ENCODE results near the gene CHCHD5. TPM values are rescaled to one million over a fixed set of nuclear protein-coding genes. Genes with fewer than 3 reads are reported as not detected.

Gene CHCHD5
- total and polyA plus RNA-seq, 2 donors from 2014 or later, result 39.6 to 104 TPM

- Histone ChIP-seq H3K27me3 (ENCODE audit: control insufficient read depth, insufficient read depth, low read length) (no peaks in the 10 kb centered on the region), H3K9me3 (ENCODE audit: control insufficient read depth in 2 of 3, insufficient read depth in 1 of 3, low read length in 3 of 3) (no peaks in the 10 kb centered on the region), H3K9ac (ENCODE audit: low read length in 3 of 3) (no peak overlapping the region), H3K36me3 (ENCODE audit: control insufficient read depth in 2 of 3, insufficient read depth in 3 of 3, low read length in 3 of 3) (peaks cover 2 to 18% (median 2%) of the 10 kb centered on the region in 3 donors), H3K27ac (ENCODE audit: low read depth in 2 of 2, low read length in 2 of 2) (no peak overlapping the region), H3K4me3 (ENCODE audit: low read length in 3 of 3) (no peak overlapping the region), H3K4me1 (ENCODE audit: control insufficient read depth in 2 of 3, insufficient read depth in 2 of 3, low read depth in 1 of 3, low read length in 3 of 3) (peaks cover 2 to 19% (median 11%) of the 10 kb centered on the region in 3 donors)
- no peak for TF ChIP-seq CTCF (IDR thresholded peaks at IDR 0.05; ENCODE audit: borderline replicate concordance, extremely low read depth, insufficient read depth)
- DNase-seq, result peak in 2 of 5 donors; percentile 54 to 77
- no peak for FAIRE-seq
- intact Hi-C loops (cut with DNase I), result no loop called here
Observed at GRCh38 chr2:112585873-112586464, 1.6 kb downstream of the CHCHD5 start.

- Histone ChIP-seq H3K27me3 (ENCODE audit: control insufficient read depth, insufficient read depth, low read length) (no peaks in the 10 kb centered on the region), H3K27ac (ENCODE audit: low read depth in 2 of 2, low read length in 2 of 2) (no peak overlapping the region)
- DNase-seq, result no peak
Observed at GRCh38 chr2:112588611-112589045, 4.2 kb downstream of the CHCHD5 start.

GRCh38 chr2:112591413-112591812, 7.0 kb downstream of the CHCHD5 start:
- Histone ChIP-seq H3K27me3 (ENCODE audit: control insufficient read depth, insufficient read depth, low read length) (no peaks in the 10 kb centered on the region), H3K9ac (ENCODE audit: low read length in 3 of 3) (no peak overlapping the region), H3K27ac (ENCODE audit: low read depth in 2 of 2, low read length in 2 of 2) (no peak overlapping the region), H3K36me3 (ENCODE audit: control insufficient read depth in 2 of 3, insufficient read depth in 3 of 3, low read length in 3 of 3) (peaks cover under 1 to 15% (median 2%) of the 10 kb centered on the region in 3 donors), H3K4me3 (ENCODE audit: low read length in 3 of 3) (no peak overlapping the region), H3K9me3 (ENCODE audit: control insufficient read depth in 2 of 3, insufficient read depth in 1 of 3, low read length in 3 of 3) (no peaks in the 10 kb centered on the region), H3K4me1 (ENCODE audit: control insufficient read depth in 2 of 3, insufficient read depth in 2 of 3, low read depth in 1 of 3, low read length in 3 of 3) (peaks cover 0 to 4% (median 0%) of the 10 kb centered on the region in 3 donors)
- TF ChIP-seq CTCF (IDR thresholded peaks at IDR 0.05; ENCODE audit: borderline replicate concordance, extremely low read depth, insufficient read depth), result no peak
- FAIRE-seq (no peak), DNase-seq (no peak)
- intact Hi-C loops (cut with DNase I), result no loop called here

More at GRCh38 chr2:112588611-112589045, 4.2 kb downstream of the CHCHD5 start:
- intact Hi-C loops (cut with DNase I), result no loop called here
- H3K9ac ChIP-seq (ENCODE audit: low read length in 3 of 3), result no peak overlapping the region
- H3K36me3 ChIP-seq (ENCODE audit: control insufficient read depth in 2 of 3, insufficient read depth in 3 of 3, low read length in 3 of 3), result peaks cover 2 to 18% (median 2%) of the 10 kb centered on the region in 3 donors
- H3K9me3 ChIP-seq (ENCODE audit: control insufficient read depth in 2 of 3, insufficient read depth in 1 of 3, low read length in 3 of 3), result no peaks in the 10 kb centered on the region
- peaks cover 0 to 14% (median 0%) of the 10 kb centered on the region in 3 donors for H3K4me1 ChIP-seq (ENCODE audit: control insufficient read depth in 2 of 3, insufficient read depth in 2 of 3, low read depth in 1 of 3, low read length in 3 of 3)
- no peak overlapping the region for H3K4me3 ChIP-seq (ENCODE audit: low read length in 3 of 3)
- no peak for TF ChIP-seq CTCF (IDR thresholded peaks at IDR 0.05; ENCODE audit: borderline replicate concordance, extremely low read depth, insufficient read depth)
- no peak for FAIRE-seq

Data from kidney (tissue), 14 donors.